DOHH2 (cell line): ENCODE data around the gene FBXO30.

Source experiments
- H3F3A ChIP-seq: fragments of 200-600 bp; sonication (generic), shearing (Covaris generic); 2 replicates; pipeline ENCODE4 v1.6.0; 2016; ENCODE audit warnings: antibody characterized with exemption, mild to moderate bottlenecking; ENCODE audit not compliant: control insufficient read depth, insufficient read depth
- H3K27ac ChIP-seq: fragments of 200-600 bp; sonication (generic); 2 replicates; pipeline ENCODE4 v1.5.1; 2014; ENCODE audit warnings: low read depth, mild to moderate bottlenecking, low read length, moderate library complexity
- H3K27me3 ChIP-seq: fragments of 200-600 bp; sonication (generic); 2 replicates; pipeline ENCODE4 v1.6.1; 2014; ENCODE audit warnings: mild to moderate bottlenecking, low read length, mixed read lengths; ENCODE audit not compliant: control insufficient read depth
- H3K36me3 ChIP-seq: fragments of 200-600 bp; sonication (generic); 2 replicates; pipeline ENCODE4 v1.6.1; 2014; ENCODE audit warnings: mild to moderate bottlenecking, low read length, moderate library complexity, mixed read lengths; ENCODE audit not compliant: control insufficient read depth
- H3K4me1 ChIP-seq: fragments of 200-600 bp; sonication (generic); 2 replicates; pipeline ENCODE4 v1.6.1; 2014; ENCODE audit warnings: mild to moderate bottlenecking, low read length, mixed read lengths; ENCODE audit not compliant: control insufficient read depth
- H3K4me2 ChIP-seq: fragments of 200-600 bp; sonication (generic); 2 replicates; pipeline ENCODE4 v1.6.0; 2014; ENCODE audit warnings: mild to moderate bottlenecking, low read length, moderate library complexity
- H3K4me3 ChIP-seq: fragments of 200-600 bp; sonication (generic); 2 replicates; pipeline ENCODE4 v1.5.1; 2014; ENCODE audit warnings: mild to moderate bottlenecking, low read length, mixed read lengths
- H3K79me2 ChIP-seq: fragments of 200-600 bp; sonication (generic); 2 replicates; pipeline ENCODE4 v1.6.1; 2014; ENCODE audit warnings: mild to moderate bottlenecking, low read length, mixed read lengths; ENCODE audit not compliant: control insufficient read depth
- H3K9me2 ChIP-seq: fragments of 200-600 bp; sonication (generic); replicated peaks from 2 replicates; pipeline ENCODE4 v1.6.1; 2014; ENCODE audit warnings: mild to moderate bottlenecking, low read length, mixed read lengths; ENCODE audit not compliant: control insufficient read depth
- H3K9me3 ChIP-seq: fragments of 200-600 bp; sonication (generic); 2 replicates; pipeline ENCODE4 v1.6.1; 2014; ENCODE audit warnings: antibody characterized with exemption, low read length, mixed read lengths; ENCODE audit not compliant: control insufficient read depth, insufficient read depth
- H4K20me1 ChIP-seq: fragments of 200-600 bp; sonication (generic); 2 replicates; pipeline ENCODE4 v1.6.0; 2014; ENCODE audit warnings: low read depth, mild to moderate bottlenecking, antibody characterized with exemption, low read length, moderate library complexity; ENCODE audit not compliant: control insufficient read depth, insufficient read depth
- CTCF ChIP-seq: fragments of 200-600 bp; sonication (generic); IDR thresholded peaks from one replicate; pipeline ENCODE4 v1.5.1; 2014; ENCODE audit warnings: antibody characterized with exemption, mild to moderate bottlenecking, low read depth, low read length; ENCODE audit not compliant: poor library complexity, severe bottlenecking
- EZH2phosphoT487 ChIP-seq: fragments of 200-600 bp; sonication (generic); IDR thresholded peaks from 2 replicates; pipeline ENCODE4 v1.6.1; 2017; ENCODE audit warnings: borderline replicate concordance, mild to moderate bottlenecking, antibody characterized with exemption, low read length, moderate library complexity, mixed read lengths

Gene FBXO30

DNA sequence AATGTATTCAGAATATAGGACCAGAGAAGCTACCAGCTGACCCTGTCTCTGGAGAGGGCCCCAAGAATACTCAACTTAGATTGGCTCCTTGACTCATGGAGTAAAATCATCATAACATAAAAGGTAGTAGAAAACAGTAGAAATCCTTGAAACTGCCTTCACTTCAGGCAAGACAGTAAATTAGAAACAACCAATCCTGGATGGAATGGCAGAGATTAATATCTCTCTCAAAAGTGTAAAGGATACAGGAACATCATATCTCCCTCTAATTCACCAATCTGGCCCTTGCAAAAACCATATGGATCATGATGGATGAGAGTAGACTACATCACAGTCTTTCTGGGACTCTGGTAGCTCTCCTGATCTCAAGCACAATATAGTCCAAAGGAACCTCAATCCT is 58.9 kb downstream of the FBXO30 start:
- Histone ChIP-seq H3F3A (no peaks in the 10 kb centered on the region), H3K4me2 (no peak overlapping the region), H3K36me3 (no peaks in the 10 kb centered on the region), H3K27ac (no peak overlapping the region), H3K4me1 (no peaks in the 10 kb centered on the region), H3K9me3 (no peaks in the 10 kb centered on the region), H3K27me3 (no peaks in the 10 kb centered on the region), H3K4me3 (no peak overlapping the region), H3K9me2 (no peaks in the 10 kb centered on the region), H4K20me1 (no peaks in the 10 kb centered on the region), H3K79me2 (no peaks in the 10 kb centered on the region)
- TF ChIP-seq CTCF, result no peak
- no peak for TF ChIP-seq EZH2phosphoT487

DNA sequence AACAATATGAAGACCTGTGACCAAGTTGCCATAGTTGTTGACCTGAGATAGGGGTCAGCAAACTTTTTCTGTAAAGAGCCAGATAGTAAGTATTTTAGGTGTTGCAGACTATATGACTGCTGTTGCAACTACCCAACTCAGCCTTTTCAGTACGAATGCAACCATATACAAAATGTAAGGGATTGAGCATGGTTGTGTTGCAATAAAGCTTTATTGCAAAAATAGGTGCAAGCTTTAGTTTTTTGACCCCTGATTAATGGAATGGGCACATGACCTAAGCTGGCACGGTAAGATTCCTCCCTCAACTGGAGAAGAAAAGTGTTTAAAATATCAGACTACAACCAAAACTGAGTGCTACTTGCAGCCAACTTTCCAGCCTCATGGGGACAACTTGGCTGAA is 62.0 kb downstream of the FBXO30 start:
- Histone ChIP-seq H3K27ac (no peak overlapping the region), H3K4me1 (no peaks in the 10 kb centered on the region), H4K20me1 (no peaks in the 10 kb centered on the region), H3K4me2 (no peak overlapping the region), H3F3A (no peaks in the 10 kb centered on the region), H3K9me3 (no peaks in the 10 kb centered on the region), H3K36me3 (no peaks in the 10 kb centered on the region), H3K4me3 (no peak overlapping the region), H3K9me2 (no peaks in the 10 kb centered on the region), H3K27me3 (no peaks in the 10 kb centered on the region), H3K79me2 (no peaks in the 10 kb centered on the region)
- TF ChIP-seq CTCF (no peak), EZH2phosphoT487 (no peak)

- no peaks in the 10 kb centered on the region for H3K4me1 ChIP-seq
- no peak overlapping the region for H3K4me3 ChIP-seq
- no peaks in the 10 kb centered on the region for H3K27me3 ChIP-seq
- no peak overlapping the region for H3K27ac ChIP-seq
- H3K9me2 ChIP-seq, result no peaks in the 10 kb centered on the region
- no peak overlapping the region for H3K4me2 ChIP-seq
- no peaks in the 10 kb centered on the region for H4K20me1 ChIP-seq
- H3K36me3 ChIP-seq, result no peaks in the 10 kb centered on the region
- H3K79me2 ChIP-seq, result no peaks in the 10 kb centered on the region
- no peaks in the 10 kb centered on the region for H3K9me3 ChIP-seq
- no peak for TF ChIP-seq EZH2phosphoT487
- TF ChIP-seq CTCF, result no peak
- no peaks in the 10 kb centered on the region for H3F3A ChIP-seq
These were observed 65.0 kb downstream of the FBXO30 start for GRCh38 chr6:145749632-145750031.

DNA sequence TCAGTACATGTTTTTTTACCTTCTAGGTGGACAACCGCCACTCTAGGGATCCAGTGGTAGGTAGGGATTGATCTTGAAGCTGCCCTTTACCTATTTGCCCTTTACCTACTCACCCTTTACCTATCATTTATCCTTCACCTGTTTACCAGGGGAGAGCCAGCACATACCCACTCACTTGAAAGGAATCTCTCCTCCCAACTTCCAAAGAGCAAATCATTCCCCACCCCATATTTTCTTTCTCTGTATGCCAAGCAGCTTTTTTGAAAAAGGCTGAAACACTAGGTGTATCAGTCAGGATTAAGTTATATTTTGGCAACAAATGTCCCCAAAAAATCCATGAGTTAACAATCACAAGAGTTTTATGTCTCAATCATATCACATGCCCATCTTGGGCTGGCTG is 68.7 kb downstream of the FBXO30 start:
- H3K36me3 ChIP-seq, result no peaks in the 10 kb centered on the region
- no peak for TF ChIP-seq CTCF
- TF ChIP-seq EZH2phosphoT487, result no peak

More for the DNA sequence above, 68.7 kb downstream of the FBXO30 start:
- Histone ChIP-seq H3K4me2 (no peak overlapping the region), H3K27ac (no peak overlapping the region), H3K9me2 (no peaks in the 10 kb centered on the region), H4K20me1 (no peaks in the 10 kb centered on the region), H3K4me1 (no peaks in the 10 kb centered on the region), H3K27me3 (no peaks in the 10 kb centered on the region), H3F3A (no peaks in the 10 kb centered on the region), H3K9me3 (no peaks in the 10 kb centered on the region), H3K4me3 (no peak overlapping the region), H3K79me2 (no peaks in the 10 kb centered on the region)
